Measurements from ENCODE around the gene ULK3. TPM values are rescaled to one million over a fixed set of nuclear protein-coding genes. Genes with fewer than 3 reads are reported as not detected.

ULK3 gene
- total and polyA plus RNA-seq, 2 of the 4 experiments (the other 2 are of a cell fraction), result 11.8 to 22.7 TPM

DNA sequence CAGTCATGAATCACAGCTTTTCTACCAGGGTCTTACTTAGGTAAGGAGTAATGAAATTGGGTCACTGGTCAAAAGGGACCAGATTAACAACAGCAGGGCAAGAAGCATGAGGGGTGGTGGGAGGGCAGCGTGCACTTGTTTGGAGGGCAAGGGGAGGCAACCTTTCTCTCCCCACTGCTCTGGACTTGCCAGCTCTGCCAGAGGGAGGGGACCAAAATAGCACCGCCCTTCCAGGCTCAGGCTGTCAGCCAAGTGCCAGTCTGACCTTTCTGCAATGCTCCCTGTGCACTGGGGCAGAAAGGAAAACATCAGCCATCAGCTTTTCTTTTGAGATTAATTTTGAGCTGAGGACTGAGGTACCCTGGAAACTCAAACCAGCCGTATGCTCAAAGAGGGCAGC, 4.5 kb upstream of the ULK3 start:
- Histone ChIP-seq H3K9me3 (ENCODE audit: control insufficient read depth, insufficient read depth, low read length) (no peaks in the 10 kb centered on the region), H3K56ac (ENCODE audit: extremely low read depth, insufficient read depth, low read length) (no peak overlapping the region), H3K36me3 (ENCODE audit: control insufficient read depth, insufficient read depth, low read length) (peaks cover 49% of the 10 kb centered on the region), H3K79me1 (ENCODE audit: low read depth in 1 of 2, low read length in 2 of 2) (peaks cover 0 to 8% of the 10 kb centered on the region in 2 experiments; a peak in 1 of 4 replicates), H3K14ac (replicated peaks; ENCODE audit: low read depth, low read length) (no peak overlapping the region), H3K4me2 (ENCODE audit: low read depth, low read length) (no peak overlapping the region), H2AK9ac (replicated peaks; ENCODE audit: low read depth, low read length, poor library complexity) (no peak overlapping the region), H2AFZ (replicated peaks; ENCODE audit: low read length, poor library complexity) (no peak overlapping the region), H2BK20ac (ENCODE audit: low read depth, low read length) (no peak overlapping the region), H4K91ac (ENCODE audit: insufficient read depth, low read depth, low read length) (no peak overlapping the region), H2BK120ac (ENCODE audit: low read depth, low read length) (no peak overlapping the region), H3K27me3 (ENCODE audit: control insufficient read depth, insufficient read depth, low read length) (no peaks in the 10 kb centered on the region), H3K4me3 (ENCODE audit: insufficient read depth, low read depth, low read length) (no peak overlapping the region), H4K20me1 (ENCODE audit: insufficient read depth, low read length) (no peaks in the 10 kb centered on the region), H3K4me1 (ENCODE audit: control insufficient read depth, insufficient read depth, low read length) (no peaks in the 10 kb centered on the region; the same call in 1 of the 2 replicates), H4K8ac (ENCODE audit: low read depth in 2 of 2, low read length in 2 of 2) (no peak overlapping the region), H3K9me1 (ENCODE audit: insufficient read depth, low read length) (0 out of 2 replicates have a peak, but pooled peaks cover 3% of the 10 kb centered on the region), H3K9ac (ENCODE audit: low read depth, low read length) (no peak overlapping the region), H3K27ac (ENCODE audit: insufficient read depth, low read length) (no peak overlapping the region), H2AK5ac (ENCODE audit: low read depth, low read length) (no peak overlapping the region), H3K18ac (ENCODE audit: low read depth, low read length) (no peak overlapping the region), H2BK15ac (ENCODE audit: low read depth, low read length) (no peak overlapping the region), H3K4ac (ENCODE audit: low read depth, low read length) (no peak overlapping the region), H2BK5ac (ENCODE audit: low read depth, low read length, poor library complexity, severe bottlenecking) (no peak overlapping the region), H3K23ac (ENCODE audit: low read depth, low read length) (no peak overlapping the region), H4K5ac (ENCODE audit: low read depth, low read length) (no peak overlapping the region)
- in situ Hi-C loops (cut with MboI; ENCODE audit: low sequenced_read_pairs), result no loop called here
- intact Hi-C loops (cut with micrococcal nuclease), result no loop called here
- POLR2A ChIA-PET (ENCODE audit: unreplicated experiment), result no interaction called here
- ATAC-seq (ENCODE audit: low read depth) (no peak), DNase-seq (no peak)
- dilution Hi-C loops (cut with HindIII; ENCODE audit: low sequenced_read_pairs, unreplicated experiment), result no loop called here
- no CpG with 5 or more reads among the region's 3 CpGs for WGBS, 2 experiments (ENCODE audit: extremely low coverage in 2 of 2, insufficient read length in 1 of 2)
- TF ChIP-seq MXI1 (IDR thresholded peaks at IDR 0.05; ENCODE audit: borderline replicate concordance, low read depth, low read length) (no peak), RCOR1 (IDR thresholded peaks at IDR 0.05; ENCODE audit: insufficient replicate concordance, low read length) (no peak), CHD1 (IDR thresholded peaks at IDR 0.05; ENCODE audit: low read depth, low read length) (no peak), CTCF (conservative IDR thresholded peaks at IDR 0.05; ENCODE audit: low read depth, low read length) (no peak), ELK1 (IDR thresholded peaks at IDR 0.05; ENCODE audit: borderline replicate concordance, low read depth, low read length) (no peak), RFX5 (IDR thresholded peaks at IDR 0.05; ENCODE audit: low read depth, low read length) (no peak), RAD21 (IDR thresholded peaks at IDR 0.05; ENCODE audit: low read length) (no peak), FOS (IDR thresholded peaks at IDR 0.05; ENCODE audit: low read depth, low read length) (no peak), MAZ (IDR thresholded peaks at IDR 0.05; ENCODE audit: borderline replicate concordance, low read depth, low read length) (no peak), MAFK (IDR thresholded peaks at IDR 0.05; ENCODE audit: low read depth, low read length) (no peak), POLR2A (IDR thresholded peaks at IDR 0.05; ENCODE audit: low read depth, low read length) (no peak), SMC3 (IDR thresholded peaks at IDR 0.05; ENCODE audit: low read depth, low read length) (no peak), CEBPB (IDR thresholded peaks at IDR 0.05; ENCODE audit: low read depth, low read length) (no peak), BHLHE40 (IDR thresholded peaks at IDR 0.05; ENCODE audit: low read depth, low read length) (no peak), NFE2L2 (IDR thresholded peaks at IDR 0.05; ENCODE audit: low read depth, low read length) (no peak)
- TF ChIP-seq, protein P1, sequence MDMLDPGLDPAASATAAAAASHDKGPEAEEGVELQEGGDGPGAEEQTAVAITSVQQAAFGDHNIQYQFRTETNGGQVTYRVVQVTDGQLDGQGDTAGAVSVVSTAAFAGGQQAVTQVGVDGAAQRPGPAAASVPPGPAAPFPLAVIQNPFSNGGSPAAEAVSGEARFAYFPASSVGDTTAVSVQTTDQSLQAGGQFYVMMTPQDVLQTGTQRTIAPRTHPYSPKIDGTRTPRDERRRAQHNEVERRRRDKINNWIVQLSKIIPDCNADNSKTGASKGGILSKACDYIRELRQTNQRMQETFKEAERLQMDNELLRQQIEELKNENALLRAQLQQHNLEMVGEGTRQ (IDR thresholded peaks at IDR 0.05; ENCODE audit: low read depth, low read length), result no peak
- CTCF ChIA-PET, result no interaction called here
- no TSS peak for BruUV-seq (replicated peaks)

Measured in IMR-90 (cell line).